ENCODE measurements around the gene NFIA.

NFIA gene

DNA sequence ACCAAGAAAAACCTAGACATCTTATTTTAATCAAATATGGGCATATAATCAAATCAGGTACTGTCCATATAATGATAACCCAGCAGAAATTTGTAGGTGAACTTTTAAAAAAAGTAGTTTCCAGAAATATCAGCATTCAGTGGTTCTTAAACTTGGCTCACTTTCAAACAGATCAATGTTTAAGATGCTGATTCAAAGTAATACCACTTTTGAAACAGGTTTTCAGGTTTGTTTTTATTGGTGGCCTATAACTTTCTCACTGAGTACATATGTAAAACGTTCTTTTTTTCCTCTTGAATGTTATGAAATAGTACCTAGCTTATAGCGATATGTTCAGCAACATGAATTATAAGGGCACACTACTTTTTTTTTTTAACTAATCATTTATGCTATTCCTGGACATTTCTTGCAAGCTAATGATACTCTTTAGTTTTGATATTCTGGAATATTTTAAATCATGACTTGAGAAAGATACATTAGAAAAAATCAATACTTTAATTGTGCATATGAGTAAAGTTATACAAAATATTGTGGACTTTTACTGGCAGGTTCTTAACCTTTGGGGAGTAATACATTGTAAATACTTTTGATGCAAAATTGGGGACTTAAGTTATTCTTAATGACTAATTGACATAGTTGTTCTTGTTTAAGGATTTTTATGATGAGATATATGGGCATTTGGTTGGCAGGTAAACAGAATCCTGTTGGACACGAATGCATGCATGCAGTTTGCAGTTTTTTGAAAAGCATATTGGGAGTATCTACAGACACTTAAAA, 3.0 kb downstream of the NFIA start:
- DNase-seq: no peak

DNA sequence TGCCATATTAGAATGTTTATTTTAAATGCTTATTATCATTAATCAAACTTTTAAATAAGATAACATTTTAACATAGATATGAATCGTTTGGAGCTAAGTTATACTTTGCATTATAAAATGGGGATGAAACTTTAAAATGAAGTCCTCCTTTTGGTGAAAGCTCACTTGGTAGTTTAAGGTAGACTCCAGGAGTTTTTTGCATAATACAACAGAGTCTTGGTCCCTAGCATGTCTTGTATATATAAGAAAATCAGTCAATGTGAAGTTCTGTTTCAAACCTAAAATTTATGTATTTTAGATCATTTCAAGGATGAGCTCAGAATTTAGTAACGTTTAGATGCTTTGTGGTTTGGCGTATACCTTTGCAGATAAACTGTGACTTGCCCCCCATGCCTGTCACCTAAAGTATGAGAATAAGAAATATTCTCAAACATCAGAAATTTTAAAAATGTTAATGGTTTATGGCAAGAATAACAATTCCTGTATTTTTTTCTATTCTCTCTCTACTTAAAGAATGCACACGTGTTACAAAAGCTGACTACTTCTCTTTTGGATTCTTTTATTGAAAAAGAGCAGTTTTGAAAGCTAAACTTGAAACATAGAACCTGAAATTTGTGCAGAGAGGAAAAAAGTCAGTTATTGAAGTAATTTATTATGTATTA, 3.8 kb downstream of the NFIA start:
- no peak for DNase-seq

GRCh38 chr1:61087571-61087970, 5.2 kb downstream of the NFIA start:
- no peak for DNase-seq

- DNase-seq: no peak
These were observed 6.0 kb downstream of the NFIA start for GRCh38 chr1:61088163-61088974.

DNA sequence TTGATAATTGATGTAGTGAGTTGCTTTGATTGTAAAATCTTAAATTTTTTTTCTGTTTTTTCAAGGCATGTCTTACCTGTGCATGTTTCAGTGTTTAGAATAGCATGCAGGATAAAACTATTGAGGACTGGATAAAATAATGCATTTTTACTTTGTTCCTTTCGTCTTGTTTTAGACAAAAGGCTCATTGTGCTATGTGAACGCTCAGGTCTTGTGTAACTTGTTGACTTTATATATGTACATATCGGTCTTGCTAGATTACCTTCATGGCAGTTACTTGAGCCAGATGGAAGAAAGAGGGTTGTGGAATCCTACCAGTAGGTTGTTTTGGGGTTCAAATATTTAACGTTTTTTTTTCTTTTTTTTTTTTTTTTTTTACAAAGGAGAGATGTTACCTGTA, 7.0 kb downstream of the NFIA start:
- DNase-seq: no peak

- DNase-seq: no peak
These were observed 7.4 kb downstream of the NFIA start for GRCh38 chr1:61089741-61090140.

DNA sequence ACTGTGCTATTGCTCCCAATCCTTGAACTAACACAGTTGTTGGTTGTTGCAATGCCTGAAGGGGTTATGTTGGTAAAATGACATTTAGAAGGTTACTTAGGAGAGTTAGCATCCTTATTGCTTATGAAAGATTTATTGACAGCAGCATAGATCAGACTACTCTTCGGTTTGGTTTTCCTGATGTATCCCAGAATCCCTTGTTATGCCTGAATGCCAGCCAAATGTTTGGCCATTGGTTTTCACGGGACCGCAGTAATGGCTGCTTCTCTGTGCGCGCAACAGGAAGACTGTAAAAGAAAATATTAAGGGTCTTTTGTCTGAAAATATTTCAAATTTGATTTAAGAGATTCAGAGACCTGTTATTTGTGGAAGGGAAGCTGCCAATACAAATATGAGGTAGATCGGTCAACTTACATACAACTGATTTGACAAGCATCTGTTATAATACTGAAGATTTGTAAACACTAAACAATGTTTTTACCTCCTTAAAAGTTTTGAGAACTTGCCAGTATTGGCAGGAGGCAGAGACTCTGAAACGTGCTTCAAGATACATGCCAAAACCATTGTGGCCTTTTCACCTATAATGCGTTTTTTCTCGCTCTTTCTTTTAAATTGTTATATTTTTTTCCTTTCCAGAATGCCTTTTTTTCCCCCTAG, 8.3 kb downstream of the NFIA start:
- DNase-seq: no peak

DNA sequence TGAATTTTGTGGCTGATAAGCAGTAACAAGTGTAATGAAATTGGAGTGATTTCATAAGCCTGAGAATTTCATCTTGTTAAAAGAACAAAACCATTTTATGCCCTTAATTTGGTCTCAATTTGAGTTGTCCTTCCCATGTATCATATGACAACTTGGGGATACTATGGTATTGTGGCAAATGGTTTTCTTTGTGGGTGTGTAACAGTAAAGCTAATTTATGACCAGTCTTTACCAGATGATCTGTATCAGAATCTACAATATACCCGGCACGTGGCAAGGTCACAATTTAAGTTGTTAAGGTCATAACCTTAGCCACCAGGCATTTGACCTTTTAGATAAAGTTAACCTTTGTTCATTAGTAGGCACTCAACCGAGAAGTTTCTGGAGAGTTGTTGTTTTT, 9.1 kb downstream of the NFIA start:
- DNase-seq: no peak

DNA sequence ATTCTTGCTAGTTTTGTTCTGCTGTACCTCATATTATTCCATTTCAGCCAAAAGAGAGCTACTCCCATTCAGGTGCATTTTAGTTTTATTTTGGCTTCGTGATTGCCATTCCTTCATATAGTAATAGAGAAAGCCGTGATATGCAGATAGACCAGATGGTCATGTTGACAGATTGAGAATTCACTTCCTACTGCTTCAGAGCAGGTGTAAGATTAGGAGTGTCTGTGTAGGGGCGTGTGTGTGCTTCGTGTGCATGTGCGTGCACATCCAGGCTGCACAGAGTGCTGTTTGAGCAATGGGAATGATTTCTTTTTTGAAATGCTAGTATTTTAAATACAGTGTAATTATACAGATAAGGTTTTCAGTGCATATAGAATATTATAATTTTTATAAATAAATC, 10.3 kb downstream of the NFIA start:
- DNase-seq: no peak

GRCh38 chr1:61093525-61094137, 11.3 kb downstream of the NFIA start:
- DNase-seq: no peak

- no peak for DNase-seq
These were observed 12.5 kb downstream of the NFIA start for GRCh38 chr1:61094677-61095469.

- no peak for DNase-seq
These were observed 13.1 kb downstream of the NFIA start for GRCh38 chr1:61095470-61095812.

GRCh38 chr1:61097317-61097716, 15.0 kb downstream of the NFIA start:
- no peak for DNase-seq

GRCh38 chr1:61097722-61098121, 15.4 kb downstream of the NFIA start:
- no peak for DNase-seq

- no peak for DNase-seq
These were observed 16.0 kb downstream of the NFIA start for GRCh38 chr1:61098333-61098732.

DNA sequence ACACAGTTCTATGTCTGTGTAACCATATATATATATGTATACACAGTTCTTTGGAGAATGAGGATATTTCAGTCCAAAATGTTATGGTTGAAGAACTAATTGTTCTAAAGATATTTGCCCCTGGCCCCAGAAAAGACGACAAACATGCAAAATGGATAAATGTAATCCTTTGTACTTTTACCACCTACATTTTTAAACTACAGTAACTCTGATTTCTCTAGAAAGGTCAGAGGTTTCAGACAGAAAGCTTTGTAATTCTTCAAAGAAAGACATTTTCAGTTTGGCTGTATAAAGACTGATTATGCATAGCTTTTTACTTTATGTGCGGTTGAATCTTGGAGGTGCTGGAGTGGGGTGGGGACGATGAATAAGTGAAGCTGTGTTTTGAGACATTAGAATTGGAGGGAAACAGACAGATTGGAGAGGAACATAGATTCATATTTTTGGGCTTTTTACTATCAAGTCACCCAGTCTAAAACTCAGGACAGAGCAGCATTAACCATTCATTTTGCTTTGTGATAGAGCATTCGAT, 16.6 kb downstream of the NFIA start:
- DNase-seq: no peak

- no peak for DNase-seq
These were observed 18.2 kb downstream of the NFIA start for GRCh38 chr1:61100578-61100977.

DNA sequence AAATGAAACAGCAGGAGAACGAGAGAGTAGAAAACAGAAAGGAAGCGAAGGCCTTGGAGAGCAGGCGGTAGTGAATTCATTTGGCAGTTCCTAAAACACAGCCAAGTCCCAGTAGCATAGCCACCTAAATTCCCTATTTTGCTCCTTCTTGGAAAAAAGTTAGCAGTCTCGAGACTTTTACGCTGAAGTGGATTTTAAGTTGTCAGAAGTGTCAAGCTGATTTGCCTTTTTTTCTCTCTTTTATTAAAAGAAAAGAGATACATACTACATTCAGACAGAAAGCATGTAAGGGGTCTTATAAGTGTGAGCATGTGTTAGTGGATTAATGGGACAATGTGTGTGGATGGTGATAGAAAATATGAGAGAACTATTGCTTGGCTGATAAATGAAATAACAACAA, 19.2 kb downstream of the NFIA start:
- DNase-seq: no peak

DNA sequence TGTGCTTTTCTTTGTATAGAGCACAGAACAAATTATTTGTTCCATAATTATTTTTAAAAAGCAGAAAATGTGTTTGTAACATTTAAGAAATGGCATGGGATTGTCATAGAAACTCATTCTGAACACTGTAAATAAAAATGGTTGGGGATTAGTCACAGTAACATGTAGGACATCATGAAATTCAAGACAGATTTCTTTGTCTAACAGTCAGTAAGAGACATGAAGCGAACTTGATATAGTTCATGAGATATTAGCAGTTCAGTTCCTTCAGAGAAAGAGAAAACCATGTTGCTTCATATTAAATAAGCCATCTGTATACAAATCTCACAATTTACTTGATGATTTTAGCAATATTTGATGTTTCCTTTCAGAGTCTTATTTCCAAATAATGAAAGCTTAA, 19.7 kb downstream of the NFIA start:
- no peak for DNase-seq

GRCh38 chr1:61102621-61103020, 20.3 kb downstream of the NFIA start:
- DNase-seq: no peak

- no peak for DNase-seq
These were observed 21.9 kb downstream of the NFIA start for GRCh38 chr1:61104220-61104671.

- no peak for DNase-seq
These were observed 25.3 kb downstream of the NFIA start for GRCh38 chr1:61107638-61108037.

Measured in activated gamma-delta T cell (primary cell).